ENCODE results near the gene LTC4S.

- TF ChIP-seq CTCF (IDR thresholded peaks at IDR 0.05; ENCODE audit: insufficient read depth, low read length) (no peak), POLR2AphosphoS5 (IDR thresholded peaks at IDR 0.05; ENCODE audit: low read depth) (no peak; the same call in 1 of the 2 replicates)
- TF ChIP-seq, protein P1, sequence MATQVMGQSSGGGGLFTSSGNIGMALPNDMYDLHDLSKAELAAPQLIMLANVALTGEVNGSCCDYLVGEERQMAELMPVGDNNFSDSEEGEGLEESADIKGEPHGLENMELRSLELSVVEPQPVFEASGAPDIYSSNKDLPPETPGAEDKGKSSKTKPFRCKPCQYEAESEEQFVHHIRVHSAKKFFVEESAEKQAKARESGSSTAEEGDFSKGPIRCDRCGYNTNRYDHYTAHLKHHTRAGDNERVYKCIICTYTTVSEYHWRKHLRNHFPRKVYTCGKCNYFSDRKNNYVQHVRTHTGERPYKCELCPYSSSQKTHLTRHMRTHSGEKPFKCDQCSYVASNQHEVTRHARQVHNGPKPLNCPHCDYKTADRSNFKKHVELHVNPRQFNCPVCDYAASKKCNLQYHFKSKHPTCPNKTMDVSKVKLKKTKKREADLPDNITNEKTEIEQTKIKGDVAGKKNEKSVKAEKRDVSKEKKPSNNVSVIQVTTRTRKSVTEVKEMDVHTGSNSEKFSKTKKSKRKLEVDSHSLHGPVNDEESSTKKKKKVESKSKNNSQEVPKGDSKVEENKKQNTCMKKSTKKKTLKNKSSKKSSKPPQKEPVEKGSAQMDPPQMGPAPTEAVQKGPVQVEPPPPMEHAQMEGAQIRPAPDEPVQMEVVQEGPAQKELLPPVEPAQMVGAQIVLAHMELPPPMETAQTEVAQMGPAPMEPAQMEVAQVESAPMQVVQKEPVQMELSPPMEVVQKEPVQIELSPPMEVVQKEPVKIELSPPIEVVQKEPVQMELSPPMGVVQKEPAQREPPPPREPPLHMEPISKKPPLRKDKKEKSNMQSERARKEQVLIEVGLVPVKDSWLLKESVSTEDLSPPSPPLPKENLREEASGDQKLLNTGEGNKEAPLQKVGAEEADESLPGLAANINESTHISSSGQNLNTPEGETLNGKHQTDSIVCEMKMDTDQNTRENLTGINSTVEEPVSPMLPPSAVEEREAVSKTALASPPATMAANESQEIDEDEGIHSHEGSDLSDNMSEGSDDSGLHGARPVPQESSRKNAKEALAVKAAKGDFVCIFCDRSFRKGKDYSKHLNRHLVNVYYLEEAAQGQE (IDR thresholded peaks at IDR 0.05; ENCODE audit: insufficient replicate concordance, low read depth): no peak
Measured at GRCh38 chr5:179805529-179806249, 11.9 kb downstream of the LTC4S start.

Measured in HL-60 (cell line).